Glutamatergic neuron (in vitro differentiated cells): Measurements from ENCODE around the gene PRRX2. TPM values are rescaled to one million over a fixed set of nuclear protein-coding genes. Genes with fewer than 3 reads are reported as not detected.

ENCODE experiments used
- DNase-seq: peaks from one replicate; pipeline ENCODE4 v3.0.0; 2022
- H3K27ac Mint-ChIP-seq: one replicate; pipeline ENCODE4 v1.8.0; 2020; ENCODE audit warnings: mild to moderate bottlenecking, mixed read lengths, inconsistent platforms; ENCODE audit not compliant: unreplicated experiment
- H3K27me3 Mint-ChIP-seq: one replicate; pipeline ENCODE4 v1.8.0; 2020; ENCODE audit warnings: mild to moderate bottlenecking, moderate library complexity, mixed read lengths, inconsistent platforms; ENCODE audit not compliant: unreplicated experiment
- H3K36me3 Mint-ChIP-seq: one replicate; pipeline ENCODE4 v1.8.0; 2020; ENCODE audit warnings: mild to moderate bottlenecking, mixed read lengths, inconsistent platforms; ENCODE audit not compliant: unreplicated experiment
- H3K4me1 Mint-ChIP-seq: one replicate; pipeline ENCODE4 v1.8.0; 2020; ENCODE audit warnings: mild to moderate bottlenecking, low read depth, mixed read lengths, inconsistent platforms; ENCODE audit not compliant: unreplicated experiment
- H3K4me3 Mint-ChIP-seq: one replicate; pipeline ENCODE4 v1.8.0; 2020; ENCODE audit warnings: mild to moderate bottlenecking, mixed read lengths, inconsistent platforms; ENCODE audit not compliant: unreplicated experiment
- H3K9me3 Mint-ChIP-seq: one replicate; pipeline ENCODE4 v1.8.0; 2020; ENCODE audit warnings: mild to moderate bottlenecking, moderate library complexity, mixed read lengths, inconsistent platforms; ENCODE audit not compliant: unreplicated experiment
- CTCF ChIP-seq: fragments of 200-600 bp; sonication (generic); IDR thresholded peaks from one replicate; pipeline ENCODE4 v1.5.0; 2021; ENCODE audit not compliant: partially characterized antibody, unreplicated experiment
- total RNA-seq: library from RNA; stranded (reverse); fragmentation: NEBNext Ultra II Directional; extraction: Animal tissue kit (Norgen Biotek cat#: 25700); gene quantifications from one replicate; pipeline ENCODE4 v1.2.1, GENCODE V29; 2021; ENCODE audit not compliant: unreplicated experiment

Gene PRRX2
- total RNA-seq, 1 donor from 2014 or later = 2.3 TPM

- H3K27me3 Mint-ChIP-seq = no peaks in the 10 kb centered on the region
- TF ChIP-seq CTCF = no peak
- no peak for DNase-seq
- peaks cover 3% of the 10 kb centered on the region for H3K9me3 Mint-ChIP-seq
- no peak overlapping the region for H3K4me3 Mint-ChIP-seq
- H3K36me3 Mint-ChIP-seq = no peaks in the 10 kb centered on the region
- no peak overlapping the region for H3K27ac Mint-ChIP-seq
- peaks cover 13% of the 10 kb centered on the region for H3K4me1 Mint-ChIP-seq
Observed at GRCh38 chr9:129709438-129710168, 44.2 kb downstream of the PRRX2 start.

- Mint-ChIP-seq H3K27me3 (no peaks in the 10 kb centered on the region), H3K4me1 (peaks cover 13% of the 10 kb centered on the region), H3K27ac (no peak overlapping the region), H3K4me3 (no peak overlapping the region), H3K9me3 (peaks cover 3% of the 10 kb centered on the region), H3K36me3 (no peaks in the 10 kb centered on the region)
- no peak for DNase-seq
- TF ChIP-seq CTCF = no peak
Observed at GRCh38 chr9:129710169-129710453, 44.7 kb downstream of the PRRX2 start.

- peak; percentile 61 for DNase-seq
Observed at GRCh38 chr9:129712634-129713401, 47.4 kb downstream of the PRRX2 start.

GRCh38 chr9:129713402-129713679 lies 47.9 kb downstream of the PRRX2 start:
- peaks cover 3% of the 10 kb centered on the region for H3K9me3 Mint-ChIP-seq
- no peaks in the 10 kb centered on the region for H3K36me3 Mint-ChIP-seq
- no peak for DNase-seq
- H3K4me3 Mint-ChIP-seq = no peak overlapping the region
- peaks cover 13% of the 10 kb centered on the region for H3K4me1 Mint-ChIP-seq
- TF ChIP-seq CTCF = no peak
- H3K27ac Mint-ChIP-seq = no peak overlapping the region
- no peaks in the 10 kb centered on the region for H3K27me3 Mint-ChIP-seq

More at GRCh38 chr9:129712634-129713401, 47.4 kb downstream of the PRRX2 start:
- H3K27ac Mint-ChIP-seq = no peak overlapping the region
- peaks cover 3% of the 10 kb centered on the region for H3K9me3 Mint-ChIP-seq
- no peaks in the 10 kb centered on the region for H3K27me3 Mint-ChIP-seq
- TF ChIP-seq CTCF = no peak
- peak overlapping the region; percentile 59 for H3K4me3 Mint-ChIP-seq
- H3K4me1 Mint-ChIP-seq = peaks cover 13% of the 10 kb centered on the region
- no peaks in the 10 kb centered on the region for H3K36me3 Mint-ChIP-seq

GRCh38 chr9:129714511-129715061 lies 49.1 kb downstream of the PRRX2 start:
- Mint-ChIP-seq H3K36me3 (no peaks in the 10 kb centered on the region), H3K9me3 (peaks cover 3% of the 10 kb centered on the region), H3K4me1 (peaks cover 13% of the 10 kb centered on the region), H3K27me3 (no peaks in the 10 kb centered on the region), H3K4me3 (no peak overlapping the region), H3K27ac (no peak overlapping the region)
- no peak for TF ChIP-seq CTCF
- no peak for DNase-seq
